ENCODE data around the gene NOTCH2.

NOTCH2 gene

GRCh38 chr1:119987686-119988085 lies 81.8 kb downstream of the NOTCH2 start:
- DNase-seq (ENCODE audit: low read depth): no peak
- no peak overlapping the region for H3K4me3 ChIP-seq (ENCODE audit: low read depth, low read length)
- TF ChIP-seq MYC (IDR thresholded peaks at IDR 0.05; ENCODE audit: low read depth, low read length) (no peak), POLR2A (IDR thresholded peaks at IDR 0.05; ENCODE audit: extremely low read depth, insufficient read length) (no peak), CTCF (IDR thresholded peaks at IDR 0.05; ENCODE audit: low read depth, low read length) (no peak), MAX (IDR thresholded peaks at IDR 0.05; ENCODE audit: low read depth, low read length) (no peak)

- no peak overlapping the region for H3K4me3 ChIP-seq (ENCODE audit: low read depth, low read length)
- DNase-seq (ENCODE audit: low read depth): peak; percentile 23
- TF ChIP-seq CTCF (IDR thresholded peaks at IDR 0.05; ENCODE audit: low read depth, low read length) (no peak), MAX (IDR thresholded peaks at IDR 0.05; ENCODE audit: low read depth, low read length) (no peak), MYC (IDR thresholded peaks at IDR 0.05; ENCODE audit: low read depth, low read length) (no peak), POLR2A (IDR thresholded peaks at IDR 0.05; ENCODE audit: extremely low read depth, insufficient read length) (no peak)
Observed at GRCh38 chr1:119987112-119987511, 82.3 kb downstream of the NOTCH2 start.

- TF ChIP-seq CTCF (IDR thresholded peaks at IDR 0.05; ENCODE audit: low read depth, low read length) (no peak), MAX (IDR thresholded peaks at IDR 0.05; ENCODE audit: low read depth, low read length) (no peak), POLR2A (IDR thresholded peaks at IDR 0.05; ENCODE audit: extremely low read depth, insufficient read length) (no peak), MYC (IDR thresholded peaks at IDR 0.05; ENCODE audit: low read depth, low read length) (no peak)
- DNase-seq (ENCODE audit: low read depth): no peak
- H3K4me3 ChIP-seq (ENCODE audit: low read depth, low read length): no peak overlapping the region
Observed at GRCh38 chr1:119986007-119986497, 83.4 kb downstream of the NOTCH2 start.

GRCh38 chr1:119984771-119985170 lies 84.7 kb downstream of the NOTCH2 start:
- H3K4me3 ChIP-seq (ENCODE audit: low read depth, low read length): no peak overlapping the region
- no peak for TF ChIP-seq POLR2A (IDR thresholded peaks at IDR 0.05; ENCODE audit: extremely low read depth, insufficient read length)
- TF ChIP-seq CTCF (IDR thresholded peaks at IDR 0.05; ENCODE audit: low read depth, low read length): no peak
- no peak for TF ChIP-seq MYC (IDR thresholded peaks at IDR 0.05; ENCODE audit: low read depth, low read length)
- no peak for TF ChIP-seq MAX (IDR thresholded peaks at IDR 0.05; ENCODE audit: low read depth, low read length)
- DNase-seq (ENCODE audit: low read depth): no peak

GRCh38 chr1:119981986-119982815 lies 87.3 kb downstream of the NOTCH2 start:
- DNase-seq (ENCODE audit: low read depth): peak; percentile 66
- H3K4me3 ChIP-seq (ENCODE audit: low read depth, low read length): no peak overlapping the region
- TF ChIP-seq MAX (IDR thresholded peaks at IDR 0.05; ENCODE audit: low read depth, low read length) (no peak), CTCF (IDR thresholded peaks at IDR 0.05; ENCODE audit: low read depth, low read length) (no peak), MYC (IDR thresholded peaks at IDR 0.05; ENCODE audit: low read depth, low read length) (no peak), POLR2A (IDR thresholded peaks at IDR 0.05; ENCODE audit: extremely low read depth, insufficient read length) (no peak)
